Measurements from ENCODE around the gene ACR. TPM values are rescaled to one million over a fixed set of nuclear protein-coding genes. Genes with fewer than 3 reads are reported as not detected.

The ACR gene
- total and polyA plus RNA-seq, 10 of the 15 experiments (the other 5 are each of a cell fraction or from before 2014, with no cell fraction given): not detected

GRCh38 chr22:50708996-50709395 is 29.0 kb upstream of the ACR start:
- intact Hi-C loops (cut with micrococcal nuclease; ENCODE audit: unreplicated experiment): no loop called here
- Histone ChIP-seq H3K4me1 (ENCODE audit: control insufficient read depth, insufficient read depth, low read length) (no peaks in the 10 kb centered on the region), H3K9me3 (replicated peaks; ENCODE audit: control insufficient read depth, insufficient read depth, low read length) (no peaks in the 10 kb centered on the region), H3K27me3 (replicated peaks in 1 of 2; ENCODE audit: control insufficient read depth in 2 of 2, insufficient read depth in 2 of 2, low read length in 1 of 2) (no peaks in the 10 kb centered on the region; a peak in 1 of 4 replicates), H3K4me3 (no peak overlapping the region), H3K27ac (ENCODE audit: control insufficient read depth, insufficient read depth) (no peak overlapping the region), H4K20me1 (ENCODE audit: control insufficient read depth, insufficient read depth) (no peaks in the 10 kb centered on the region), H3K36me3 (ENCODE audit: control insufficient read depth in 2 of 2, insufficient read depth in 2 of 2, low read length in 1 of 2) (no peaks in the 10 kb centered on the region), H2AFZ (ENCODE audit: control insufficient read depth, low read depth, low read length) (no peak overlapping the region), H3K9ac (ENCODE audit: control insufficient read depth, insufficient read depth, low read length) (no peak overlapping the region), H3K79me2 (ENCODE audit: control insufficient read depth, insufficient read depth, low read length) (no peaks in the 10 kb centered on the region), H3K4me2 (ENCODE audit: control insufficient read depth, insufficient read depth) (no peak overlapping the region)
- no peak for ATAC-seq
- no TSS peak for BruUV-seq (replicated peaks)
- ChIA-PET POLR2A (interaction anchor here (0.6 kb wide), 1 partner anchor 488 kb away, joined by 4 read pairs; no protein-coding TSS in a partner anchor), RAD21 (ENCODE audit: unreplicated experiment) (no interaction called here), SMC1A (ENCODE audit: uncharacterized antibody, unreplicated experiment) (no interaction called here), CTCF (interaction anchor here (0.6 kb wide), 1 partner anchor 17 kb away, joined by 3 read pairs; no protein-coding TSS in a partner anchor)
- in situ Hi-C loops (cut with MboI): no loop called here
- no peak for DNase-seq (ENCODE audit: low read depth, low spot score)
- FAIRE-seq: no peak
- 14% methylated on average over 6 of the region's 6 CpGs for WGBS (ENCODE audit: insufficient coverage, insufficient replicate concordance, low lambda C conversion rate, missing lambda C conversion rate)
- no peak for TF ChIP-seq NRF1 (conservative IDR thresholded peaks at IDR 0.05; ENCODE audit: low read depth, low read length)
- TF ChIP-seq, protein P1, sequence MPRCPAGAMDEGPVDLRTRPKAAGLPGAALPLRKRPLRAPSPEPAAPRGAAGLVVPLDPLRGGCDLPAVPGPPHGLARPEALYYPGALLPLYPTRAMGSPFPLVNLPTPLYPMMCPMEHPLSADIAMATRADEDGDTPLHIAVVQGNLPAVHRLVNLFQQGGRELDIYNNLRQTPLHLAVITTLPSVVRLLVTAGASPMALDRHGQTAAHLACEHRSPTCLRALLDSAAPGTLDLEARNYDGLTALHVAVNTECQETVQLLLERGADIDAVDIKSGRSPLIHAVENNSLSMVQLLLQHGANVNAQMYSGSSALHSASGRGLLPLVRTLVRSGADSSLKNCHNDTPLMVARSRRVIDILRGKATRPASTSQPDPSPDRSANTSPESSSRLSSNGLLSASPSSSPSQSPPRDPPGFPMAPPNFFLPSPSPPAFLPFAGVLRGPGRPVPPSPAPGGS (IDR thresholded peaks at IDR 0.05; ENCODE audit: borderline replicate concordance, insufficient read depth, low read depth, low read length, poor library complexity, severe bottlenecking): no peak
- no peak for TF ChIP-seq ZBTB4 (CRISPR knock-in tag; IDR thresholded peaks at IDR 0.05)
